ENCODE results near the gene VSTM4.

GRCh38 chr10:49010865-49011264 is 104.5 kb downstream of the VSTM4 start:
- TF ChIP-seq POLR2A (IDR thresholded peaks at IDR 0.05; ENCODE audit: low read depth, low read length) (no peak), POU2F2 (IDR thresholded peaks at IDR 0.05; ENCODE audit: low read depth, low read length) (no peak), POLR2AphosphoS5 (IDR thresholded peaks at IDR 0.05; ENCODE audit: low read depth, low read length) (no peak)
